Measurements from ENCODE around the gene RNF213.
"Not testable (repeated sequence)": the region's sequence is repeated elsewhere in the genome, so short reads cannot be mapped to it uniquely, and the experiment has no call there.

The RNF213 gene

GRCh38 chr17:80247561-80247960 lies 13.1 kb upstream of the RNF213 start:
- no peak overlapping the region for H3K4me3 ChIP-seq
- H3K27ac ChIP-seq, result no peak overlapping the region

GRCh38 chr17:80248001-80248893 lies 12.4 kb upstream of the RNF213 start:
- H3K27ac ChIP-seq, result no peak overlapping the region

GRCh38 chr17:80248894-80249710 lies 11.6 kb upstream of the RNF213 start:
- Histone ChIP-seq H3K4me3 (no peak overlapping the region), H3K27ac (no peak overlapping the region)

More at GRCh38 chr17:80248001-80248893, 12.4 kb upstream of the RNF213 start:
- H3K4me3 ChIP-seq, result no peak overlapping the region

GRCh38 chr17:80251966-80252365 lies 8.7 kb upstream of the RNF213 start:
- H3K27ac ChIP-seq, result peak overlapping the region in 2 of 21 experiments; percentile 11 to 29

GRCh38 chr17:80252871-80253270 lies 7.8 kb upstream of the RNF213 start:
- Histone ChIP-seq H3K27ac (peak overlapping the region in 7 of 21 experiments; percentile 7 to 82 (median 23)), H3K4me3 (no peak overlapping the region)

More at GRCh38 chr17:80251966-80252365, 8.7 kb upstream of the RNF213 start:
- no peak overlapping the region for H3K4me3 ChIP-seq

- Histone ChIP-seq H3K27ac (peak overlapping the region in 19 of 21 experiments; percentile 22 to 89 (median 78)), H3K4me3 (no peak overlapping the region)
These were observed 6.8 kb upstream of the RNF213 start for GRCh38 chr17:80253631-80254395.

GRCh38 chr17:80254396-80255251 lies 6.0 kb upstream of the RNF213 start:
- Histone ChIP-seq H3K4me3 (no peak overlapping the region), H3K27ac (peak overlapping the region in 19 of 21 experiments; percentile 22 to 89 (median 78))

GRCh38 chr17:80256034-80256350 lies 4.7 kb upstream of the RNF213 start:
- Histone ChIP-seq H3K4me3 (no peak overlapping the region), H3K27ac (peak overlapping the region in 11 of 21 experiments; percentile 70 to 89 (median 81))

- Histone ChIP-seq H3K27ac (peak overlapping the region in 11 of 21 experiments; percentile 8 to 98 (median 55)), H3K4me3 (no peak overlapping the region)
These were observed 2.9 kb upstream of the RNF213 start for GRCh38 chr17:80257716-80258213.

- H3K27ac ChIP-seq, result peak overlapping the region in 14 of 21 experiments; percentile 1 to 98 (median 70)
- H3K4me3 ChIP-seq, result not testable (repeated sequence)
These were observed 2.4 kb upstream of the RNF213 start for GRCh38 chr17:80258296-80258695.

- H3K27ac ChIP-seq, result peak overlapping the region; percentile 73 to 98 (median 91)
- peak overlapping the region; percentile 27 to 60 (median 50) for H3K4me3 ChIP-seq
These were observed 1.1 kb upstream of the RNF213 start for GRCh38 chr17:80259457-80260068.

- Histone ChIP-seq H3K27ac (peak overlapping the region; percentile 73 to 98 (median 91)), H3K4me3 (peak overlapping the region; percentile 27 to 60 (median 50))
These were observed 550 bp upstream of the RNF213 start for GRCh38 chr17:80260069-80260535.

- peak overlapping the region; percentile 91 to 100 (median 99) for H3K27ac ChIP-seq
These were observed 675 bp downstream of the RNF213 start for GRCh38 chr17:80261159-80261894.

GRCh38 chr17:80261895-80262279 lies 1.2 kb downstream of the RNF213 start:
- Histone ChIP-seq H3K4me3 (peak overlapping the region; percentile 56 to 100 (median 95)), H3K27ac (peak overlapping the region in 20 of 21 experiments; percentile 91 to 100 (median 99))

More at GRCh38 chr17:80261159-80261894, 675 bp downstream of the RNF213 start:
- peak overlapping the region; percentile 56 to 100 (median 95) for H3K4me3 ChIP-seq

GRCh38 chr17:80262291-80262690 lies 1.6 kb downstream of the RNF213 start:
- Histone ChIP-seq H3K4me3 (peak overlapping the region in 5 of 7 experiments; percentile 68 to 100 (median 95)), H3K27ac (peak overlapping the region in 20 of 21 experiments; percentile 86 to 100 (median 99))

GRCh38 chr17:80262775-80263244 lies 2.2 kb downstream of the RNF213 start:
- H3K4me3 ChIP-seq, result peak overlapping the region; percentile 31 to 56 (median 50)
- peak overlapping the region in 20 of 21 experiments; percentile 58 to 100 (median 99) for H3K27ac ChIP-seq

All from skin epidermis (tissue), 12 donors.